Panc1 (cell line): ENCODE measurements around the gene RNF213. TPM values are rescaled to one million over a fixed set of nuclear protein-coding genes. Genes with fewer than 3 reads are reported as not detected.

ENCODE experiments used
- ATAC-seq: fragments of 200-7000 bp; cut with Tn5 transposase; 2 replicates; pipeline ENCODE4 v1.9.1; 2020; ENCODE audit warnings: mild to moderate bottlenecking, moderate library complexity
- BruUV-seq: library from RNA; stranded (reverse); fragments of 400-500 nt; replicated peaks from 2 replicates; lab custom pipeline; 2021; lab: Mats Ljungman, UMichigan
- CTCF ChIA-PET: fragments of 300-600 bp; sonication (Branson Sonifier 250); formaldehyde crosslinking; loops from one replicate; lab custom pipeline; 2022; ENCODE audit warnings: antibody characterized with exemption; lab: Charles Lee
- POLR2A ChIA-PET: fragments of 300-600 bp; sonication (Branson Sonifier 250); formaldehyde crosslinking; loops from one replicate; lab custom pipeline; 2022; ENCODE audit warnings: antibody characterized with exemption; lab: Charles Lee
- DNase-seq: peaks from one replicate; pipeline ENCODE4 v3.0.0-alpha.2; 2010; ENCODE audit warnings: low read depth, low spot score
- H3K27ac ChIP-seq: 2 replicates; pipeline ENCODE4 v1.5.1; 2011; ENCODE audit warnings: mild to moderate bottlenecking, low read length, inconsistent platforms
- H3K27me3 ChIP-seq: fragments of 200-500 bp; sonication (Bioruptor generic); 2 replicates; pipeline ENCODE4 v1.6.0; 2014; ENCODE audit warnings: low read length, inconsistent platforms; ENCODE audit not compliant: control insufficient read depth, insufficient read depth
- H3K36me3 ChIP-seq: fragments of 200-500 bp; sonication (Bioruptor generic); 2 replicates; pipeline ENCODE4 v1.5.1; 2014; ENCODE audit warnings: inconsistent platforms, mild to moderate bottlenecking, low read length, moderate library complexity; ENCODE audit not compliant: control insufficient read depth, insufficient read depth
- H3K4me1 ChIP-seq: 2 replicates; pipeline ENCODE4 v1.5.1; 2011; ENCODE audit warnings: inconsistent platforms, mild to moderate bottlenecking, low read length, moderate library complexity; ENCODE audit not compliant: control insufficient read depth, insufficient read depth
- H3K4me3 ChIP-seq, 2 experiments: 2 replicates each; pipeline ENCODE4 v1.5.1; 2011 to 2012; ENCODE audit warnings: low read depth in 2 of 2, low read length in 2 of 2, mild to moderate bottlenecking in 2 of 2, inconsistent platforms in 1 of 2, moderate library complexity in 1 of 2
- H3K9me3 ChIP-seq: fragments of 200-500 bp; sonication (Bioruptor generic); 2 replicates; pipeline ENCODE4 v1.5.1; 2014; ENCODE audit warnings: low read depth, mild to moderate bottlenecking, inconsistent platforms, low read length, moderate library complexity; ENCODE audit not compliant: control insufficient read depth, insufficient read depth
- POLR2AphosphoS5 ChIP-seq: IDR thresholded peaks from 2 replicates; pipeline ENCODE4 v1.6.1; 2012; ENCODE audit warnings: mild to moderate bottlenecking, low read depth, low read length, moderate library complexity
- SIN3A ChIP-seq: IDR thresholded peaks from 2 replicates; pipeline ENCODE4 v1.6.1; 2012; ENCODE audit warnings: low read depth, mild to moderate bottlenecking, low read length, moderate library complexity, borderline replicate concordance; ENCODE audit not compliant: insufficient read depth
- TCF7L2 ChIP-seq: IDR thresholded peaks from 2 replicates; pipeline ENCODE4 v1.6.1; 2011; ENCODE audit warnings: mild to moderate bottlenecking, low read depth, low read length, inconsistent platforms
- in situ Hi-C: cut with HindIII; loops from 2 replicates; pipeline ENCODE4 v1.10.0; 2016; ENCODE audit warnings: low sequenced_read_pairs, low pct_unique_long_range_greater_than_20kb
- intact Hi-C: fragments of 100-400 bp; cut with micrococcal nuclease; formaldehyde crosslinking; loops from one replicate; pipeline ENCODE4 v1.10.0; 2022; ENCODE audit not compliant: unreplicated experiment
- total RNA-seq: library from RNA; stranded (reverse); gene quantifications from one replicate; pipeline ENCODE4 v1.2.1, GENCODE V29; 2021; ENCODE audit not compliant: unreplicated experiment
- TF ChIP-seq, protein P1 (sequence below), 2 experiments: IDR thresholded peaks; 2 replicates each; pipeline ENCODE4 v1.6.1; 2011 to 2012; ENCODE audit warnings: low read depth in 2 of 2, control low read depth in 1 of 2, low read length in 1 of 2, mild to moderate bottlenecking in 1 of 2, moderate library complexity in 1 of 2; ENCODE audit not compliant: insufficient read depth in 1 of 2
- TF ChIP-seq, protein P2 (sequence below): fragments of 450-650 bp; IDR thresholded peaks from 2 replicates; pipeline ENCODE4 v1.5.1; 2017; ENCODE audit warnings: mild to moderate bottlenecking

Gene RNF213
- total RNA-seq, 1 experiment from 2014 or later, result 230 TPM

DNA sequence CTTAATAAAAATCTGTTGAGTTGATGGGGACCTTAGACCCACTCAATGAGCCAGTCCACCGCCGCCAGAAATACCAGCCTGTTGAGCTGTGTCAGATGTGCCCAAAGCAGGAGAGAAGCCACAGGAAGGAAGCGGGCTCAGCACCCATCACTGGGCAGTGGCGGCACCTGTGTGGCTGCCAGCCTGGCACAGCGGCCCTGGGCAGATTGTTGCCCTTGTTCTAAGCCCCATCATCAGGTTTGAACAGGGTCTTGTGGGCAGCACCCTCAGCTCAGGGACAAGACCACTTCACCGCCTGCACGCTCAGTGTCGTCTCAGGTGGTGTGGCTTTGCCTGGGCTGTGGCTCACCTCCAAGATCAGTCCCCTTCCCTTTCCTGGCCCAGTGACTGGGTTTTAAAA, 163.6 kb downstream of the RNF213 start:
- TF ChIP-seq SIN3A, result no peak
- TF ChIP-seq POLR2AphosphoS5, result no peak
- TF ChIP-seq, protein P1, sequence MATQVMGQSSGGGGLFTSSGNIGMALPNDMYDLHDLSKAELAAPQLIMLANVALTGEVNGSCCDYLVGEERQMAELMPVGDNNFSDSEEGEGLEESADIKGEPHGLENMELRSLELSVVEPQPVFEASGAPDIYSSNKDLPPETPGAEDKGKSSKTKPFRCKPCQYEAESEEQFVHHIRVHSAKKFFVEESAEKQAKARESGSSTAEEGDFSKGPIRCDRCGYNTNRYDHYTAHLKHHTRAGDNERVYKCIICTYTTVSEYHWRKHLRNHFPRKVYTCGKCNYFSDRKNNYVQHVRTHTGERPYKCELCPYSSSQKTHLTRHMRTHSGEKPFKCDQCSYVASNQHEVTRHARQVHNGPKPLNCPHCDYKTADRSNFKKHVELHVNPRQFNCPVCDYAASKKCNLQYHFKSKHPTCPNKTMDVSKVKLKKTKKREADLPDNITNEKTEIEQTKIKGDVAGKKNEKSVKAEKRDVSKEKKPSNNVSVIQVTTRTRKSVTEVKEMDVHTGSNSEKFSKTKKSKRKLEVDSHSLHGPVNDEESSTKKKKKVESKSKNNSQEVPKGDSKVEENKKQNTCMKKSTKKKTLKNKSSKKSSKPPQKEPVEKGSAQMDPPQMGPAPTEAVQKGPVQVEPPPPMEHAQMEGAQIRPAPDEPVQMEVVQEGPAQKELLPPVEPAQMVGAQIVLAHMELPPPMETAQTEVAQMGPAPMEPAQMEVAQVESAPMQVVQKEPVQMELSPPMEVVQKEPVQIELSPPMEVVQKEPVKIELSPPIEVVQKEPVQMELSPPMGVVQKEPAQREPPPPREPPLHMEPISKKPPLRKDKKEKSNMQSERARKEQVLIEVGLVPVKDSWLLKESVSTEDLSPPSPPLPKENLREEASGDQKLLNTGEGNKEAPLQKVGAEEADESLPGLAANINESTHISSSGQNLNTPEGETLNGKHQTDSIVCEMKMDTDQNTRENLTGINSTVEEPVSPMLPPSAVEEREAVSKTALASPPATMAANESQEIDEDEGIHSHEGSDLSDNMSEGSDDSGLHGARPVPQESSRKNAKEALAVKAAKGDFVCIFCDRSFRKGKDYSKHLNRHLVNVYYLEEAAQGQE (IDR thresholded peaks at IDR 0.05; ENCODE audit: insufficient read depth in 1 of 2, low read depth in 2 of 2, low read length in 1 of 2), result no peak
- TF ChIP-seq TCF7L2, result no peak
- TF ChIP-seq, protein P2, sequence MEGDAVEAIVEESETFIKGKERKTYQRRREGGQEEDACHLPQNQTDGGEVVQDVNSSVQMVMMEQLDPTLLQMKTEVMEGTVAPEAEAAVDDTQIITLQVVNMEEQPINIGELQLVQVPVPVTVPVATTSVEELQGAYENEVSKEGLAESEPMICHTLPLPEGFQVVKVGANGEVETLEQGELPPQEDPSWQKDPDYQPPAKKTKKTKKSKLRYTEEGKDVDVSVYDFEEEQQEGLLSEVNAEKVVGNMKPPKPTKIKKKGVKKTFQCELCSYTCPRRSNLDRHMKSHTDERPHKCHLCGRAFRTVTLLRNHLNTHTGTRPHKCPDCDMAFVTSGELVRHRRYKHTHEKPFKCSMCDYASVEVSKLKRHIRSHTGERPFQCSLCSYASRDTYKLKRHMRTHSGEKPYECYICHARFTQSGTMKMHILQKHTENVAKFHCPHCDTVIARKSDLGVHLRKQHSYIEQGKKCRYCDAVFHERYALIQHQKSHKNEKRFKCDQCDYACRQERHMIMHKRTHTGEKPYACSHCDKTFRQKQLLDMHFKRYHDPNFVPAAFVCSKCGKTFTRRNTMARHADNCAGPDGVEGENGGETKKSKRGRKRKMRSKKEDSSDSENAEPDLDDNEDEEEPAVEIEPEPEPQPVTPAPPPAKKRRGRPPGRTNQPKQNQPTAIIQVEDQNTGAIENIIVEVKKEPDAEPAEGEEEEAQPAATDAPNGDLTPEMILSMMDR, result no peak
- in situ Hi-C loops (no loop called here), intact Hi-C loops (no loop called here)
- ChIA-PET CTCF (interaction anchor here (0.6 to 1.6 kb wide), 2 partner anchors 8 to 151 kb away, joined by 3 to 4 read pairs; no protein-coding TSS in a partner anchor), POLR2A (interaction anchor here (0.6 kb wide), 1 partner anchor 241 kb away, joined by 3 read pairs; no protein-coding TSS in a partner anchor)
- no peak overlapping the region for H3K27ac ChIP-seq
- no peak for ATAC-seq
- DNase-seq, result no peak
- H3K4me1 ChIP-seq, result no peaks in the 10 kb centered on the region
- no peaks in the 10 kb centered on the region for H3K27me3 ChIP-seq
- H3K4me3 ChIP-seq, result no peak overlapping the region
- H3K9me3 ChIP-seq, result no peaks in the 10 kb centered on the region
- H3K36me3 ChIP-seq, result no peaks in the 10 kb centered on the region
- no TSS peak for BruUV-seq

DNA sequence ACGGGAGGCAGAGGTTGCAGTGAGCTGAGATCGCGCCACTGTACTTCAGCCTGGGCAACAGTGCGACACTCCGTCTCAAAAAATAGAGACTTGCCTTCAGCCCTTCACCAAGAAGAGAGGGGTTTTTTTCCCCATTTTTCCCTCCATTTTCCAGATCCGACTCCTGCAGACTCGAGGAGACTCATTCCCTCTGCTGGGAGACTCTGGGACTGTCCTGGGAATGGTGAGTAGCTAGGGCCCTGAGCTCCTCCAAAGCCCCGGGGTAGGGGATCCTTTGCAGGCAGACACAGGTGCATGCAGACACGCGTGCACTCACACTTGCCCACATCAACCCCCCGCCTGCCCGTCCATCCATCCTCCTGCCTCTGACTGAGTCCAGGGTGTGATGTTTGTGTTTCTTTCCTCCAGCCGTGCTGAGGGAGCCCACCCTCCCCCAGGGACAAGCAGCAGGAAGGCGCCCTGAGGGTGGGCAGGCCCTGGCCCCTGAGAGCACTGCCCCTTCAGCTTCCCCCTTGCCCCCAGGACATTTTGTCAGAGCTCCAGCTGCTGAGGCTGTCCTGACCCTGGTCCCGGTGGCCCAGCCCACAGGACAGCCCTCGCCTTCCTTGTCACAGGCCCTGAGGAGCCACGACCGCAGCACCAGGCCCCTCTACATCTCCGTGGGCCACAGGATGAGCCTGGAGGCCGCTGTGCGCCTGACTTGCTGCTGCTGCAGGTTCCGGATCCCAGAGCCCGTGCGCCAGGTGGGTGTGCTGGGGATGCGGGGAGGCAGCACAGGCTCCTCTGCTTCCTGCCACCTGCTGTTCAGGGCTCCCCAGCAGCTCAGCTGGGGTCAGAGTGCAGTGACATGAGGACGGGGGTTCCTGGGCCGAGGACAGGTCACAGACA, 164.5 kb downstream of the RNF213 start:
- no peaks in the 10 kb centered on the region for H3K27me3 ChIP-seq
- DNase-seq, result no peak
- intact Hi-C loops (loop anchor here (5.0 kb wide), 1 partner anchor 557 kb away; no protein-coding TSS in a partner anchor), in situ Hi-C loops (no loop called here)
- no peaks in the 10 kb centered on the region for H3K36me3 ChIP-seq
- H3K27ac ChIP-seq, result no peak overlapping the region
- no peak overlapping the region for H3K4me3 ChIP-seq
- ChIA-PET CTCF (interaction anchor here (0.6 to 1.6 kb wide), 3 partner anchors 9 to 236 kb away, joined by 3 to 5 read pairs (median 4); no protein-coding TSS in a partner anchor), POLR2A (no interaction called here)
- BruUV-seq, result no TSS peak
- TF ChIP-seq, protein P2, result no peak
- TF ChIP-seq, protein P1 (IDR thresholded peaks at IDR 0.05; ENCODE audit: insufficient read depth in 1 of 2, low read depth in 2 of 2, low read length in 1 of 2), result no peak
- no peak for TF ChIP-seq POLR2AphosphoS5
- no peak for TF ChIP-seq TCF7L2
- no peak for TF ChIP-seq SIN3A
- no peaks in the 10 kb centered on the region for H3K9me3 ChIP-seq
- no peak for ATAC-seq
- no peaks in the 10 kb centered on the region for H3K4me1 ChIP-seq
